HG03558 (cell line): ENCODE results near the gene FBXL16.

ENCODE experiments used
- ATAC-seq: cut with Tn5 transposase; IDR thresholded peaks from one replicate; pipeline ENCODE4 v1.9.1; 2021; ENCODE audit warnings: moderate number of reproducible peaks; ENCODE audit not compliant: unreplicated experiment; ENCODE audit errors: extremely low read depth

The FBXL16 gene

DNA sequence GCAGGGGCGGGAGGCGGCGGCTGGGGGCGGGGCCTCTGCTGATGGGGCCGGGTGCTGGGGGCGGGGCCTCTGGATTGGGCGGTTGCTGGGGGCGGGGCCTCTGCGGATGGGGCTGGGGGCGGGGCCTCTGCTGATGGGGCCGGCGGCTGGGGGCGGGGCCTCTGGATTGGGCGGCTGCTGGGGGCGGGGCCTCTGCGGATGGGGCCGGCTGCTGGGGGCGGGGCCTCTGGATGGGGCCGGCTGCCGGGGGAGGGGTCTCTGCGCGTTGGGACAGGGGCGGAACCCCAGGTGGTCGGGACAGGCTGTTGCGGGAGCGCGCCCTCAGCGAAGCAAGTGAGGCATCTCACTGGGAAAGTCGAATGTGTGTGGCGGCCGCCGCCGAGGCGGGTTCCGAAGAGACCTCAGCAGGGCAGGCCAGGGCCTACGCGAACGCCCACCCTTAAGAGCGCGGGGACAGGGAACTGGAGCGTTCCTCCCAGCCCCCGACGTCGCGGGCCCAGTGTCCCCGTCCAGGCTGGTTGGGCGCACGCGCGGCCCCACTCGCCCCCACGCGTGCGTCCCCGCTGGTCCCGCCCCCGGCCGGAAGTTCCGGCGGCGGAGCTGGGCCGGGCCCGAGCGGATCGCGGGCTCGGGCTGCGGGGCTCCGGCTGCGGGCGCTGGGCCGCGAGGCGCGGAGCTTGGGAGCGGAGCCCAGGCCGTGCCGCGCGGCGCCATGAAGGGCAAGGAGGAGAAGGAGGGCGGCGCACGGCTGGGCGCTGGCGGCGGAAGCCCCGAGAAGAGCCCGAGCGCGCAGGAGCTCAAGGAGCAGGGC lies 25.6 kb downstream of the FBXL16 start, which contains the start of gene STUB1:
Gene STUB1 (plus strand): TSS at position 597 of the 811 bp plus-strand sequence. CDS start 116 bp downstream, at position 713.
- no peak for ATAC-seq

DNA sequence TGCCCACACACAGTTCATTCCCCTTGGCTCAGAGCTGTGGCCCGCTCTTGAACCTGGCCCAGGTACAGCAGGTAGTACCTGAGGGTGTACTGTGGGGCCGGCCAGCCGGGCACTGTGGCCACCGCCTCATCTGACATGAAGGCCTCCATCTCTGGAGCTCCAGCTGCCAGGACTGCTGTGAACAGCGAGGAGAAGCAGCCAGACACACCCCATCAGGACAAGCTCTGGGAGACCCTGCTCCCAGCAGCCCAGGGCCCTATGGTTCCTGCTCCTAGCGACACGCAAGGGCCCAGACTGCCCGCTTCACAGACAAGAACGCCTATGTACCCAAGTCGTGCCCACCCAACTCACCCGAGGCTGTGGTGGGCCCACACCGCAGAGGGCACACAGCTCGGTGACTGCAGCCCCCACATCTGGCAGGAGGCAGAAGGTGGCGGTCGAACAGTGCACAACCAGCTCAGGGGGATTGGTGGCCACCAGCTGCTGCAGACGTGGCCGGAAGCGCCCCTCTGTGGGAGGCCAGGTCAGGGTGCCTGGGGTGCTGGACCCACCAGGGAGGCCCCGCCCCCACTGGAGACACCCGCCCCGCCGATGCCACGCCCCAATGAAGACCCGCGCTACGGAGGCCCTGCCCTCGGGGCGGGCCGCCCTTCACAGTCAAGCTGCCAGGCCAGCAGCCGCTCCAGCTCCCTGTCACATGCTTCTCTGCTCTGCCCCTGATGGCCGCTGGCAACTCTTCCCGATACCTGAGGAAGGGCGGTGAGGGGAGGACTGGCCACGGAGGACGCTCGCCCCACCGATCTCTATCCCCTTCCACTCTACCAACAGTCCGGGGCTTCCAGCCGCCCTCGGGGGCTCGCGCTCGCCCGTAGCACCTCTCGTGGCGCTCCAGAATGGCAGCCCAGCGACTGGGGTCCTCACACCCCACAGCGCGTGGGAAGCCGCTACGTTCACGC lies 26.5 kb downstream of the FBXL16 start:
- no peak for ATAC-seq

DNA sequence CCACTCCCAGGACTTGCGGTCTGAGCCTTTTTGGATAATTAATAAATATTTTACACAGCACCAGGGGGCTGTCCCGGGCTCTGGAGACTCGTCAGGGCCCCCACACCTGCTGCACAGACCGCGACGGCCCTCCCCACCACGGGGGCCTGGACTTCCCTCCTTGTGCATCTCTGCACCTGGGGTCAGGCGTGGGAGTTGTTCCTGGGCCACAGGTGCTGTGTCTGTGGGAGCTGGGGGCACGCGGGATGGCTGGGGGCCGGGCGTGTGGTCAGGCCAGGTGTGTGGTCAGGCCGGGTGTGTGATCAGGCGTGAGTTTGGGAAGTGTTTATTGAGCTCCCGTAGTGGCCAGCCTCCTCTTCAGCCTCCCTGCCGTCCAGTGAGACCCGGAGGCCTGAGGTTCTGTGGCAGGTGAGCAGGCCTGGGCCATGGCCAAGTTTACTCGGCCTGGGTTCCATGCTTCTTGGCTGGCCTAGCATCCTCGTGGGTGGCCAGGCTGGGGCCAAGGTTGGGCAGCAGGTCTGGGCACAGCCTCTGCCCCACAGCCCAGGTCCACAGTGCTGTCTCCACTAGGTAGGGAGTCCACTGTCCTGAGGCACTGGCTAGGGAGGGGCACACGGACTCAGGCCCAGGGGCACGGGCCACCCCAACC lies 27.3 kb downstream of the FBXL16 start:
- no peak for ATAC-seq

GRCh38 chr16:677316-678190 lies 28.0 kb downstream of the FBXL16 start:
- no peak for ATAC-seq

DNA sequence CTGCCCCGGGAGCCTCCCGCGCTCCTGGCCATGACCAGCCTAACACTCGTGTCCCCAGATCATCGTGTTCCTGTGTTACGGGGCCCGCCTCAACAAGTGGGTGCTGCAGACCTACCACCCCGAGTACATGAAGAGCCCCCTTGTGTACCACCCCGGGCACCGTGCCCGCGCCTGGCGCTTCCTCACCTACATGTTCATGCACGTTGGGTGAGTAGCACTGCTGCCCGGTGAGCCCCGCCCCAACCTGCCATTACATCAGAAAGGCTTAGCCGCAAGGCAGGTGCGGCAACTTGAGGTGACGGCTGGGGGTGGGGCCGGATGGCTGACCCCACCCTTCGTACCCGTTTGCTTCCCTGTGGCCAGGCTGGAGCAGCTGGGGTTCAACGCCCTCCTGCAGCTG lies 28.7 kb downstream of the FBXL16 start:
- ATAC-seq = no peak

DNA sequence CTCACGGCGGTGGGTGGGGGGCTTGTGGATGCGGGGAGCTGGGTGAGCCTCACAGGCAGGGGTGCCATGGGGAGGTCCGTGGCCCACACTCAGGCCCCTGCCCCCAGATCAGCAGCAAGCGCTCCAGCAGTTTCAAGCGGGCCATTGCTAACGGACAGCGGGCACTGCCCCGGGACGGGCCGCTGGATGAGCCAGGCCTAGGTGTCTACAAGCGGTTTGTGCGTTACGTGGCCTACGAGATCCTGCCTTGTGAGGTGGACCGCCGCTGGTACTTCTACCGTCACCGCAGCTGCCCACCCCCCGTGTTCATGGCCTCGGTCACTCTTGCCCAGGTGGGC lies 29.1 kb downstream of the FBXL16 start:
- ATAC-seq = no peak

DNA sequence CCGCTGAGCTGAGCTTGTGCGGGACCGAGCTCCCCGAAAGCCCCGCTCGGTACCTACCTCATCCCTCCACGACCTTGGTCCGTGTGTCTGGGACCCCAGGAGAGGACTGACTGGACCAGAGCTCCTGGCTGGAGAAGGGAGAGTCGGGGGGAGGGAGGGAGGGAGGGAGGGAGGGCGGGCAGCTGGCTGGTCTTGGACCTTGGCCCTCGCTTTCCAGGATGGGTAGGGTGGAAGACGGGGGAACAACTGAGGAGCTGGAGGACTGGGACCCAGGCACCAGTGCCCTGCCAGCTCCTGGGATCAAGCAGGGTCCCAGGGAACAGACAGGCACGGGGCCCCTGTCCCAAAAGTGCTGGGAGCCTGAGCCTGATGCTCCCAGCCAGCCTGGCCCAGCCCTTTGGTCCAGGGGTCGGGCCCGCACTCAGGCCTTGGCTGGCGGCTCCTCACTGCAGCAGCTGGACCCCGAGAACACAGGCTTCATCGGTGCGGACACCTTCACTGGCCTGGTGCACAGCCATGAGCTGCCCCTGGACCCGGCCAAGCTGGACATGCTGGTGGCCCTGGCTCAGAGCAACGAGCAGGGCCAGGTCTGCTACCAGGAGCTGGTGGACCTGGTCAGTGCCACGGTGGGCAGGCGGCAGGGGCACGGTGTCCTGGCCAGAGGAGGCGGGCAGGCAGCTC lies 29.6 kb downstream of the FBXL16 start:
- no peak for ATAC-seq

- ATAC-seq = no peak
Observed at GRCh38 chr16:674968-675883, 30.4 kb downstream of the FBXL16 start, which contains the start of gene RHBDL1. RHBDL1 (plus strand) TSS chr16:675671; CDS start chr16:675791, 120 bp downstream.

DNA sequence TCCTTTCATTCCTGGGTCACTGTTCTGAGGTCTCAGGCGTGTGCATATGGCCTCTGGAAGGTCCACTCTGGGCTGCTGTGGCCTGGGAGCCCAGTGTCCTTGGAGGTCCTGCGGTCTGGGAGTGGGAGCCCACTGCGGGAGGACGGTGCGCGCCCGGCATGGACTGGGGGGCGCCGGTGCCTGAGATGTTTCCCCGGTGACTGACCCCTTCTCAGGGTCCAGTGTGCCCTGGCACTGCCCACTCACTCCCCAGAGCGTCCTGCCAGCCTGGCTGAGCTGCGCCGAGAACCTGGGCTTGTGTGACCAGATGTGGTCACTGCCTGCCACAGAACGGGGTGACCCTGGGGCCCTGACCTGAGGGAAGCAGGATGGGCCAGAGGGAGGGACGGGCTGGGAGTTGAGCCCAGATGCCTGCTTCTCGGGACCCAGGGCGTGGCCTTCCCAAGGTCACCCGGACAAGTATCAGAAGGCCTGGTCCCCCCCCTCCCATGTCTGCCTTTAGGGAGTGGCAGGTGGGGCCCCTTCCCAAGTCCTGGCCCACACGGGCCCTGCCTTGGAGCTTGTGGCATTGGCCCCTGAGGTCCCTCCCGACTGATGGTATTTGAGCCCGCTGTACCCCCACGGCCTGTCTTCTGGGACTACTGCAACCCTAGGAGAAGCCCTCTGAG lies 31.3 kb downstream of the FBXL16 start:
- ATAC-seq = no peak

DNA sequence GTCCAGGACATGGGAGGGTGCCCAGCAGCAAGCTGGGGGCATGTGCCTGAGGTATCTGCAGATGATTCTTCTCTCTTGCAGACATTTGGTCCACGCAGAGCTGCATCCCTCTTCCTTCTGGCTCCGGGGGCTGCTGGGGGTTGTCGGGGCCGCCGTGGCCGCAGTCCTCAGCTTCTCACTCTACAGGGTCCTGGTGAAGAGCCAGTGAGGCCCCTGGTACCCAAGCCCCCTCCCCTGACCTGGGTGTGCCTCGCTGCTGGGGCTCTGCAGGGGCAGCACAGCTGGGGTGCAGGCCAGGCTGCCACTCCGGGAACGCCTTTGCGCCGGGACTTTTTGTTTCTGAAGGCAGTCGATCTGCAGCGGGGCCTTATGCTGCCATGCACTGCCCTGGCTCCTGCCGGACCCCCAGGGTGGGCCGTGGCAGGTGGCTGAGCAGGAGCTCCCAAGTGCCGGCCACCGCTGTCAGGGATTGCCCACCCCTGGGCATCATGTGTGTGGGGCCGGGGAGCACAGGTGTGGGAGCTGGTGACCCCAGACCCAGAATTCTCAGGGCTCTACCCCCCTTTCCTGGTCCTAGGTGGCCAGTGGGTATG lies 32.1 kb downstream of the FBXL16 start:
- ATAC-seq = no peak

- no peak for ATAC-seq
Observed at GRCh38 chr16:672851-673250, 32.8 kb downstream of the FBXL16 start.

GRCh38 chr16:672371-672770 lies 33.2 kb downstream of the FBXL16 start:
- ATAC-seq = no peak

GRCh38 chr16:671353-672131 lies 34.1 kb downstream of the FBXL16 start:
- no peak for ATAC-seq

DNA sequence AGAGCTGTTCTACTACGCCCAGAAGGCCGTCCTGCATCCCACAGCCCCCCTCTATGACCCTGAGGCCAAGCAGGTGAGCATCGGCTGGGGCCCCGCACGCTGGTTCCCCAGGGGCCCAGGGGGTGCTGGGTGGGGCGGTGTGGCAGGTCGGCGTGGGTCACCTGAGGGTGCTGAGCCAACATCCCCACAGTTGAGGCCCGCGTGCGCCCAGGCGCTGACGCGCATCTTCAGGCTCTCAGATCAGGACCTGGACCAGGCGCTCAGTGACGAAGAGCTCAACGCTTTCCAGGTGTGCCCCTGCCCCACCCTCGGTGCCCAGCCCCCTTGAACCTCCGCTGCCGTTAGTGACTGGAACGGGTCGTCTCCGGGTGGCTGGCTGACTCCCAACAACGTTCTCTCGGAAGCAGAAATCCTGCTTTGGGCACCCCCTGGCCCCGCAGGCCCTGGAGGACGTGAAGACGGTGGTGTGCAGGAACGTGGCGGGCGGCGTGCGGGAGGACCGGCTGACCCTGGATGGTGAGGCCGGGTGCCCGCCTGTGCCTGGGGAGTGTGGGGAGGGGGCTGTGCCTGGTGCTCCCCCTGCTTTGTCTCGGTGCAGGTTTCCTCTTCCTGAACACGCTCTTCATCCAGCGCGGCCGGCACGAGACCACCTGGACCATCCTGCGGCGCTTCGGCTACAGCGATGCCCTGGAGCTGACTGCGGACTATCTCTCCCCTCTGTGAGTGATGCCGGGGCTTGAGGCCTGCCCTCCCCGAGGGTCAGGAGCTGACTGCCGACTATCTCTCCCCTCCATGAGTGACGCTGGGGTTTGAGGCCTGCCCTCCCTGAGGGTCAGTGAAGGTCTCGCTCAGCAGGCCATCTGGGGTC lies 34.9 kb downstream of the FBXL16 start:
- ATAC-seq = no peak

DNA sequence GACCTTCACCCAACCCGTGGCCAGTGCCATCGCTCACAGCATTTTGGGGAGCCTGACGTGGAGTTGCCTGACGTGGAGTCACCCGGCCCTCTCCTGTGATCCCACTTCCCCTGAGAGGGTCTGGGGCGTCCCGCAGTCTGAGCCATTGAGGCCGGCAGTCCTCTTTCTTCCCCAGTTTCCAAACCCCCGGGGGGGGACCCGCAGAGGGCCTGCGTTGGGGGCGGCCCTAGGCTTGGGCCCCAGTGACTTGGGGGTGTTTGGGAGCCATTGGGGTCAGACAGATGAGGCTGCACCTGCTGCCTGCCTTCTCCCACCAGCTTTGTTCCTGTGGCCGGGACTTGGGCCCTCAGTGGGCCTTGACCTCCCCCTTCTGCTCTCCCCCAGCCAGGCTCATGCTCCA lies 35.9 kb downstream of the FBXL16 start:
- ATAC-seq = no peak
